Measurements from ENCODE around the gene GALNT5. TPM values are rescaled to one million over a fixed set of nuclear protein-coding genes. Genes with fewer than 3 reads are reported as not detected.

Gene GALNT5
- total RNA-seq, 1 donor from 2014 or later, result 0.11 TPM

GRCh38 chr2:157348291-157348921 lies 90.9 kb downstream of the GALNT5 start:
- no peaks in the 10 kb centered on the region for H3K4me1 ChIP-seq
- H3K9me3 ChIP-seq, result no peaks in the 10 kb centered on the region
- no peaks in the 10 kb centered on the region for H3K27me3 ChIP-seq
- no peaks in the 10 kb centered on the region for H3K36me3 ChIP-seq
- H3K4me3 ChIP-seq, result no peak overlapping the region
- DNase-seq (ENCODE audit: low spot score in 2 of 2), result no peak
- no peak overlapping the region for H3K27ac ChIP-seq
- TF ChIP-seq, protein P1, sequence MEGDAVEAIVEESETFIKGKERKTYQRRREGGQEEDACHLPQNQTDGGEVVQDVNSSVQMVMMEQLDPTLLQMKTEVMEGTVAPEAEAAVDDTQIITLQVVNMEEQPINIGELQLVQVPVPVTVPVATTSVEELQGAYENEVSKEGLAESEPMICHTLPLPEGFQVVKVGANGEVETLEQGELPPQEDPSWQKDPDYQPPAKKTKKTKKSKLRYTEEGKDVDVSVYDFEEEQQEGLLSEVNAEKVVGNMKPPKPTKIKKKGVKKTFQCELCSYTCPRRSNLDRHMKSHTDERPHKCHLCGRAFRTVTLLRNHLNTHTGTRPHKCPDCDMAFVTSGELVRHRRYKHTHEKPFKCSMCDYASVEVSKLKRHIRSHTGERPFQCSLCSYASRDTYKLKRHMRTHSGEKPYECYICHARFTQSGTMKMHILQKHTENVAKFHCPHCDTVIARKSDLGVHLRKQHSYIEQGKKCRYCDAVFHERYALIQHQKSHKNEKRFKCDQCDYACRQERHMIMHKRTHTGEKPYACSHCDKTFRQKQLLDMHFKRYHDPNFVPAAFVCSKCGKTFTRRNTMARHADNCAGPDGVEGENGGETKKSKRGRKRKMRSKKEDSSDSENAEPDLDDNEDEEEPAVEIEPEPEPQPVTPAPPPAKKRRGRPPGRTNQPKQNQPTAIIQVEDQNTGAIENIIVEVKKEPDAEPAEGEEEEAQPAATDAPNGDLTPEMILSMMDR (IDR thresholded peaks at IDR 0.05), result no peak
- intact Hi-C loops (cut with DNase I), result no loop called here

DNA sequence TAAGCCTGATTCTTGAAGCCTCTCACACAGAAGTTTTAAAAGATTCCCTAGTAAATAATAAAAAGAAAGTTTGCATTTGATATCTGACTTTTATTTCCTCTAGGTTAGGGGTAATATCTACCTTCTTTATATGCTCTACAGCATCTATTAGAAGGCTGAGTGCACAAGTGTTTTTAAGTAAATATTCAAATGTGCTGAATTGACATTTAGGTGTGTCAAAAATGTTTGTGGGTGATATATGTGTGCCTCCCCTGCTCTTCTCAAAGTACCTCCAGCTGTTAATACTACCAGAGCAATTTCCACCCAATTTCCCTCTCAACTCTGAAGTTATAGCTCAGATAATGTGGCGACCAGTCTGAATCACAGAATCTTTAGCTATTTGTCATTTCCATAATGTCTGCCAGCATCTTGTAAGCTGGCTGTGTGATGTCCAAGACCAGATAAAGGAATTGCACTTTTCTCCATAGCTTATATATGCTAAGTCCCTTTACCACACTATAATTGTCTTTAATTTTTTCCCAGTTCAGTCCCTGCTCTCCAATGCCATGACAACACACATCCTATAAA lies 92.5 kb downstream of the GALNT5 start:
- no peak for DNase-seq (ENCODE audit: low spot score in 2 of 2)
- no peaks in the 10 kb centered on the region for H3K27me3 ChIP-seq
- TF ChIP-seq, protein P1 (IDR thresholded peaks at IDR 0.05), result no peak
- H3K4me1 ChIP-seq, result no peaks in the 10 kb centered on the region
- intact Hi-C loops (cut with DNase I), result no loop called here
- no peak overlapping the region for H3K4me3 ChIP-seq
- no peaks in the 10 kb centered on the region for H3K36me3 ChIP-seq
- no peaks in the 10 kb centered on the region for H3K9me3 ChIP-seq
- H3K27ac ChIP-seq, result no peak overlapping the region

DNA sequence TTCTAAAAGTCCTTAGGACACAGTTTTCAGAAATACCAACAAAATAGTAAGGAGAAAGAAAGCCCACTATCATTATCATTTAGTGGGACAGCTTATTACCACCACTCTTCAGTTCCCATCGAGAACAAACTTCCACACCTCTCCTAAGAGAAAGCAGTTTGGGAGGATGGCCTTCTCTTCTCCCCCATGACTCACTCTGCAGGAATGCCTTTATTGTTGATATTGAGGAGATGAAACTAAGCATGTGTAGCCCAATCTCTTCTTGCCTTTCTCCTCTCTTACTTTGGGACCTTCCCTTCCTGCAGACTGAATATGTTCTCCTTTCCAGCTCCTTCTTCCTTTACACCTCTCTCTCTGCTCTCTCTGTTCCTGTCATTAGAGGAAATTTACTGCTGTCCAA lies 98.1 kb downstream of the GALNT5 start:
- intact Hi-C loops (cut with DNase I), result no loop called here
- H3K27me3 ChIP-seq, result no peaks in the 10 kb centered on the region
- no peak for DNase-seq (ENCODE audit: low spot score in 2 of 2)

DNA sequence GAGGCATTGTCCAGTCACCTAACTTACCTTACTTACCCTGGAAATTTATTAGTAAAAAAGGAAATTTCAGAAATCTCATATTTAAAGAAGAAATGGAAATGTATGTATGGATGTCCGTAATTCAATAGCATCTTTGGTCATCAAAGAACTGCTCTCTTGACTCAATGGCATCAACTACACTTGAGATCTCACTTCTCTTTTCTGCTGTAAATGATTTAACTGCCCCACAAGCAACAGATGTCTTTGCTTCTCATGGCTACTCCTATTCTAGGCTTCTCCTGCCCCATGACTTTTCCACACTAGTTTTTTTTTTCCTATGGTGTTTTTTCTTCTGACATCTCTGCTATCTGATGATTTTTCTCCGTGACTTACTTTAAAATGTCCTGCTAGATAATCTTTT lies 102.1 kb downstream of the GALNT5 start:
- intact Hi-C loops (cut with DNase I), result no loop called here

More for the DNA sequence above, 98.1 kb downstream of the GALNT5 start:
- Histone ChIP-seq H3K36me3 (no peaks in the 10 kb centered on the region), H3K27ac (no peak overlapping the region), H3K4me1 (no peaks in the 10 kb centered on the region), H3K9me3 (no peaks in the 10 kb centered on the region), H3K4me3 (no peak overlapping the region)
- TF ChIP-seq, protein P1 (IDR thresholded peaks at IDR 0.05), result no peak

DNA sequence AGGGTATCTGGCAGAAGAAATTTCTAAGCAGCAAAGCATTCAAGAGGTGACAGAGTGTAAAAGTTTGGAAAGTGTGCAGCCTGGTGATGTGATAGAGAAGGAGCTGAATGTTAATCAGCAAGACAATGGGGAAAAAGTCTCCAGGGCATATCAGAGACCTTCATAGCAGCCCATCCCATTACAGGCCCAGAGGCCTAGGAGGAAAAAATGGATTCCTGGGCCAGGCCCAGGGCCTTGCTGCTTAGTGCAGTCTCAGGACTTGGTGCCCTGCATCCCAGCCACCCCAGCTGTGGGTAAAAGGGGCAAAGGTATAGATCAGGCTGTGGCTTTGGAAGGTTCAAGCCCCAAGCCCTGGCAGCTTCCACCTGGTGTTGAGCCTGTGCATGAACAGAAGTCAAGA lies 104.0 kb downstream of the GALNT5 start:
- Histone ChIP-seq H3K27me3 (no peaks in the 10 kb centered on the region), H3K4me3 (no peak overlapping the region), H3K4me1 (no peaks in the 10 kb centered on the region), H3K36me3 (no peaks in the 10 kb centered on the region), H3K27ac (no peak overlapping the region), H3K9me3 (no peaks in the 10 kb centered on the region)
- TF ChIP-seq, protein P1 (IDR thresholded peaks at IDR 0.05), result no peak
- intact Hi-C loops (cut with DNase I), result no loop called here
- no peak for DNase-seq (ENCODE audit: low spot score in 2 of 2)

More for the DNA sequence above, 102.1 kb downstream of the GALNT5 start:
- no peaks in the 10 kb centered on the region for H3K27me3 ChIP-seq
- H3K9me3 ChIP-seq, result no peaks in the 10 kb centered on the region
- DNase-seq (ENCODE audit: low spot score in 2 of 2), result no peak
- H3K36me3 ChIP-seq, result no peaks in the 10 kb centered on the region
- TF ChIP-seq, protein P1 (IDR thresholded peaks at IDR 0.05), result no peak
- no peak overlapping the region for H3K27ac ChIP-seq
- no peak overlapping the region for H3K4me3 ChIP-seq
- no peaks in the 10 kb centered on the region for H3K4me1 ChIP-seq

Data from ascending aorta (tissue), 2 donors.